Measurements from ENCODE around the gene GLUD1.

DNA sequence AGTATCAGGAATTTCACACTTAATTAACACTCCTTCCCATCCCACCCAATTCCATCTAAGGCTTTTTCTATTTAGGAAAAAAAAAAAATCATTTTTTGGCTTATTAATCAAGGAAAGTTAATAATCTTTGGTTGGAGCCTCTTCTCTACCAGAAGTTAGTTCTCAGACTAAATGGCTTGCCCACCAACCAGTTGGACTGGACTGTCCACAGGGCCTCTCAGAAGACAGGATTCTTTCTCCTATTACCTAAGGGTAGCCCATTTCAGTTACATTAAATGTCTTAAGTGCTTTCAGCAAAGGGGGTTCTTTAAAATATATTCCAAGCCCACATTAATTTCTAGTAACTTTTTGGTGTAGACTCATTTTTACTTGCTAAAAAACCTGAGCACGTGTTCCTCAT, 35.2 kb downstream of the GLUD1 start:
- TF ChIP-seq, protein P1, sequence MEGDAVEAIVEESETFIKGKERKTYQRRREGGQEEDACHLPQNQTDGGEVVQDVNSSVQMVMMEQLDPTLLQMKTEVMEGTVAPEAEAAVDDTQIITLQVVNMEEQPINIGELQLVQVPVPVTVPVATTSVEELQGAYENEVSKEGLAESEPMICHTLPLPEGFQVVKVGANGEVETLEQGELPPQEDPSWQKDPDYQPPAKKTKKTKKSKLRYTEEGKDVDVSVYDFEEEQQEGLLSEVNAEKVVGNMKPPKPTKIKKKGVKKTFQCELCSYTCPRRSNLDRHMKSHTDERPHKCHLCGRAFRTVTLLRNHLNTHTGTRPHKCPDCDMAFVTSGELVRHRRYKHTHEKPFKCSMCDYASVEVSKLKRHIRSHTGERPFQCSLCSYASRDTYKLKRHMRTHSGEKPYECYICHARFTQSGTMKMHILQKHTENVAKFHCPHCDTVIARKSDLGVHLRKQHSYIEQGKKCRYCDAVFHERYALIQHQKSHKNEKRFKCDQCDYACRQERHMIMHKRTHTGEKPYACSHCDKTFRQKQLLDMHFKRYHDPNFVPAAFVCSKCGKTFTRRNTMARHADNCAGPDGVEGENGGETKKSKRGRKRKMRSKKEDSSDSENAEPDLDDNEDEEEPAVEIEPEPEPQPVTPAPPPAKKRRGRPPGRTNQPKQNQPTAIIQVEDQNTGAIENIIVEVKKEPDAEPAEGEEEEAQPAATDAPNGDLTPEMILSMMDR (IDR thresholded peaks at IDR 0.05), result no peak
- no peak for TF ChIP-seq POLR2A (IDR thresholded peaks at IDR 0.05)

Measured in testis (tissue), 2 donors.